Renal cortex interstitium (tissue), 15 donors: ENCODE measurements around the gene HBM. TPM values are rescaled to one million over a fixed set of nuclear protein-coding genes. Genes with fewer than 3 reads are reported as not detected.
"Not testable (repeated sequence)": the region's sequence is repeated elsewhere in the genome, so short reads cannot be mapped to it uniquely, and the experiment has no call there.

Experiments
- DNase-seq, 11 donors: peaks; one replicate each; pipeline ENCODE4 v3.0.0-alpha.2; 2013; ENCODE audit warnings: low read depth in 9 of 11, low spot score in 4 of 11; ENCODE audit errors: extremely low read depth in 1 of 11
- long read RNA-seq, 16 experiments: transcript quantifications; one replicate each; lab custom pipeline, GENCODE V29; 2026
- polyA plus RNA-seq, 3 donors: library from polyadenylated mRNA; unstranded; fragments of 120-200 nt; gene quantifications; one replicate each; pipeline ENCODE4 v1.2.1, GENCODE V29; 2013; ENCODE audit not compliant: insufficient read length in 3 of 3

The HBM gene
- polyA plus RNA-seq: 1 to 10 TPM; 5.0 to 5.2 (median 5.0) TPM
- long read RNA-seq, donor 1, transcript HBM-201 (3 exons, 506 nt): major isoform, 7 of 7 reads
- long read RNA-seq, donor 1, partial matches to known transcripts: 0 of 7 reads
- long read RNA-seq, donor 1, other reads (novel, unspliced or antisense): 0 of 7 reads
- long read RNA-seq, donor 2, transcript HBM-201 (3 exons, 506 nt): major isoform, 11 of 22 reads
- long read RNA-seq, donor 2, partial matches to known transcripts: 11 of 22 reads
- long read RNA-seq, donor 2, other reads (novel, unspliced or antisense): 0 of 22 reads
- long read RNA-seq, donor 3, transcript HBM-201 (3 exons, 506 nt): major isoform, 13 of 13 reads
- long read RNA-seq, donor 3, partial matches to known transcripts: 0 of 13 reads
- long read RNA-seq, donor 3, other reads (novel, unspliced or antisense): 0 of 13 reads
- long read RNA-seq, donor 4, transcript HBM-201 (3 exons, 506 nt): major isoform, 7 of 7 reads
- long read RNA-seq, donor 4, partial matches to known transcripts: 0 of 7 reads
- long read RNA-seq, donor 4, other reads (novel, unspliced or antisense): 0 of 7 reads
- long read RNA-seq, donor 5: 0 reads
- long read RNA-seq, donor 6, partial matches to known transcripts: 0 of 3 reads
- long read RNA-seq, donor 6, other reads (novel, unspliced or antisense): 0 of 3 reads
- long read RNA-seq, donor 7, transcript HBM-201 (3 exons, 506 nt): major isoform, 6 of 6 reads
- long read RNA-seq, donor 7, partial matches to known transcripts: 0 of 6 reads
- long read RNA-seq, donor 7, other reads (novel, unspliced or antisense): 0 of 6 reads
- long read RNA-seq, donor 8: 0 reads
- long read RNA-seq, donor 9, transcript HBM-201 (3 exons, 506 nt): major isoform, 7 of 7 reads
- long read RNA-seq, donor 9, partial matches to known transcripts: 0 of 7 reads
- long read RNA-seq, donor 9, other reads (novel, unspliced or antisense): 0 of 7 reads
- long read RNA-seq, donor 10, transcript HBM-201 (3 exons, 506 nt): major isoform, 9 of 9 reads
- long read RNA-seq, donor 10, partial matches to known transcripts: 0 of 9 reads
- long read RNA-seq, donor 10, other reads (novel, unspliced or antisense): 0 of 9 reads
- long read RNA-seq, donor 11, partial matches to known transcripts: 0 of 4 reads
- long read RNA-seq, donor 11, other reads (novel, unspliced or antisense): 0 of 4 reads
- long read RNA-seq, donor 12, partial matches to known transcripts: 0 of 3 reads
- long read RNA-seq, donor 12, other reads (novel, unspliced or antisense): 0 of 3 reads
- long read RNA-seq, donor 13: 0 reads
- long read RNA-seq, donor 14, transcript HBM-201 (3 exons, 506 nt): major isoform, 10 of 10 reads
- long read RNA-seq, donor 14, partial matches to known transcripts: 0 of 10 reads
- long read RNA-seq, donor 14, other reads (novel, unspliced or antisense): 0 of 10 reads
- long read RNA-seq, donor 15, transcript HBM-201 (3 exons, 506 nt): major isoform, 9 of 9 reads
- long read RNA-seq, donor 15, partial matches to known transcripts: 0 of 9 reads
- long read RNA-seq, donor 15, other reads (novel, unspliced or antisense): 0 of 9 reads
- long read RNA-seq, donor 16, transcript HBM-201 (3 exons, 506 nt): major isoform, 10 of 10 reads
- long read RNA-seq, donor 16, partial matches to known transcripts: 0 of 10 reads
- long read RNA-seq, donor 16, other reads (novel, unspliced or antisense): 0 of 10 reads

DNA sequence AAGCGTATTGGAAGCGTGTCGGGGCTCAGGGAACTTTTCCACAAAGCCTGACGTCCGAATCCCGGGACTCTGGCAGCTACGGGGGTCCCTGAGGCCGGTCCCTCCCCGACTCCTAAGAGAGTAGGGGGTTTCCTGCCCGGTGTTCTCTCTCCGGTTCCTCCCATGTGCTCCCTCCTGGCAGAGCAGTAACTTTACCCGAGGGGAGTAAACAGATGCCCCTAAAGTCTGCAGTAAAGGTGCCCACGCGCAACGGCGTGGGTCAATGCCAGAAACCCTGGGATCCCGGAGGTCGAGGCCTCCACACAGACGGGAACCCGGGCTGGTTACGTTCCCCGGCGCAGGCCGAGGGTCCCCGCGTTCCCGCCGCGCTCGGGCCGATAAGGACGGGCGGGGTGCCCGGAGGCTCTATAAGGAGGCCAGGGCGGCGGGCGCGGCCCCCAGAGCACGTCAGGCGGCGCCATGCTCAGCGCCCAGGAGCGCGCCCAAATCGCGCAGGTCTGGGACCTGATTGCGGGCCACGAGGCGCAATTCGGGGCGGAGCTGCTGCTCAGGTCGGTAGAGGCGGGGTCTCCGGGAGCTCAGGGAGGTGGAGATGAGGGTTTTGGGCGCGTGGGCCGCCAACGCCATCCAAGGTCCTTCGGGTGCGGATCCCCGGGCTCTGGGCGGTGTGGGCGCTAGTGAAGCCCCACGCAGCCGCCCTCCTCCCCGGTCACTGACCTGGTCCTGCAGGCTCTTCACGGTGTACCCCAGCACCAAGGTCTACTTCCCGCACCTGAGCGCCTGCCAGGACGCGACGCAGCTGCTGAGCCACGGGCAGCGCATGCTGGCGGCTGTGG lies at the start of gene HBM:
TSS of gene HBM (plus strand) at position 440 of the 836 bp plus-strand sequence. CDS start at position 460, 20 bp downstream.
- no peak for DNase-seq

- DNase-seq: no peak
Observed at GRCh38 chr16:116015-116414, 49.8 kb upstream of the HBM start.

- peak in 5 of 11 donors; percentile 37 to 62 (median 49) for DNase-seq
Observed at GRCh38 chr16:117379-118365, 48.1 kb upstream of the HBM start.

- DNase-seq: no peak
Observed at GRCh38 chr16:118857-119256, 46.9 kb upstream of the HBM start.

DNA sequence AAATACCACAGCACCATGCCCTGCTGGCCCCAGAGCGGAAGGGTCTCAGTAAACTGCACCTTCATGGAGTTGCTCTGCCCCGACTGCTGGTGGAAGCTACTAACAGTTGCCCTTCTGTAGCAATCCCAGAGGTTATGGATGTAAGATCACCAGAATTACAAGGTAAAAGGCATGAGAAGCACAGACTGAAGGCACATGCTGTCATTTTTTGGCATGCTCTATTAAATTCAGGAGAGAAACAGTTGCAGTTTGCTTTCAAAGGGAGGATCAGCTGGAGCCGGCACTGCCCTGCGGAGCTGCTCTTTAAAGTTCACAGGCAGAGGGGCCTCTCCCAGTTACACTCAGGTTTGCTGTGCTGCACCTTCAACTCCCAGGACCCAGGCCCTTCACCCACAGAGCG lies 46.5 kb upstream of the HBM start:
- DNase-seq: no peak

DNA sequence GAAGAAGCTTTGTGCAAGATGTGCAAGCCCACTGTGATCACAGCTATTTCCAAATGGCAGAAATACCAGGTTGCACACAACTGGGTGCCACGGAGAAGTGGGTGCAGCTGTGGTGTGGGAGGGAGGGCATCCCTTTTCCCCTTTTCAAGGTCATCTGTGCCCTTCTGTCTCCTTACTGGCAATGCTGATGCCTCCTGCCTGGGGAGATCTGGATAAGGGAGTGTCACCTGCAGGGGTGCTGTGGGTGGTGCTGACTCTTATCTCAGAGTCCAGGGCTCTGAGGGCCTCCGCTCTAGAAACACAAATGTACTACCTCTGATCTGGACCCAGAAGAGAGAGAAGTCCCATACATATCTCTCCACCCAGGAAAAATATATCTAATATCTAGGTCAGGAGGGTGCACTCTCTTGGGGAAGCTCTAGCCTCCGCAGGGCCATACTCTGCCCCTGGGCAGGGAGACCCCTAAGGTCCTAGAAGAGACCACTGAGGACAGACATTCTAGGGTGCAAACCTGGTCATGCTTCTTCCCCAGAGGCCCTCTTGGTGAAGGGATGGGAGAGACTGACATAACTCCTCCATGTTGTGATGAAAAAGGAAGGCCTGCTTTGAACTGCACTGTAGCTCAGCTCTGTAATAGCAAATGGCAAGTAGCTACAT lies 45.8 kb upstream of the HBM start:
- no peak for DNase-seq

DNA sequence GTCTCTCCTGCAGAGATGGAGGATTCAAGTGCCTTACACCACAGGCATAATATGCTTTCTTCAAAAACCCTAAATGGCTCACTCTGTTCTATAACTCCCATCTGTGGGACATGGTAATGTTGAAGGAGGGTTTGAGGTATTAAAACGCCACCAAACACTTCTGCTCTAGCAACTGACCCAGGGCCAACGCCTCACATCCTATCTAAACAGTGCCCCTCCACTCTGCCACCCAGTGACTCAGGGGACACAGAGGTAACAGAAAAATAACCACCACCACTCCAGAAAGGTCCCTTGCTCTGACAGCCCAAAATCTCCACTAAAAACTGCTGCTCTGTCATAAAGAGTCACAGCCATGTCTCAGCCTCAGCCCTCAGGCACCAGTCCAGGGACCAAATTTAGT lies 45.0 kb upstream of the HBM start:
- no peak for DNase-seq

DNA sequence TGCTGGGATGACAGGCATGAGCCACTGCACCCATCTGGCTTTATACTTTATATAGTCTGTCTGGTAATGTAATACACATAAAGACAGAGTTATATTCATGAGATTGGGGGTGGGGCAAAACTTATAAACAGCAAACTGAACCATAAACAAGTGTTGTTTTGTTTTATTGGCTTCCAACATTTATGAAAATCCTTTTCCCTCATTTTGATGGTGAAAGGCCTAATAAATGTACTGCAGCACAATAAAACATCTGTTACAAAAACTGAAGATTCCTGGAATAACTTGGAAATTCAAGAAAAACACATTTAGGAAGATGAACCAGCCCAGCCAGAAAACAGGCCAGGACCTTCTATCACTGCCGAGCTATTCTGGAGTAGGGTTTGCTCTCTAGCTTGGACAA lies 43.4 kb upstream of the HBM start:
- no peak for DNase-seq

GRCh38 chr16:123558-124350 lies 42.0 kb upstream of the HBM start:
- DNase-seq: not testable (repeated sequence)

DNA sequence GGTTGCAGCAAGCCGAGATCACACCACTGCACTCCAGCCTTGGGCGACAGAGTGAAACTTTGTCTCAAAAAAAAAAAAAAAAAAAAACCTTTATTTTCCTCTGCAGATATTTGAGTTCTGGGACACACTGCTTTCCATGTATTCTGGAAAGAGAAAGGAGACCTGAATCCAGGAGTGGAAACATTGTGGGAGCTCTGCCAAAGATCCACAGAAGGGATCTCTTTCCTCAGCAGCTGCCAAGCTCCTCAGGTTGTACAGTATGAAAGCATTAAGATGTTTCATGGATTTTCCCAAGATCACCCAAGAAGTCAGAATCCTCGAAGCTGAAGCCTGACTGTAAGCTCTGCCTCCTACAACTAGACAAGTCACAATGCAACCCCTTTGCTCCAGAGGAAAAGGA lies 40.8 kb upstream of the HBM start:
- no peak for DNase-seq

- DNase-seq: no peak
Observed at GRCh38 chr16:129075-129474, 36.7 kb upstream of the HBM start.

- no peak for DNase-seq
Observed at GRCh38 chr16:130533-131173, 35.1 kb upstream of the HBM start.

GRCh38 chr16:132120-132519 lies 33.7 kb upstream of the HBM start:
- no peak for DNase-seq

DNA sequence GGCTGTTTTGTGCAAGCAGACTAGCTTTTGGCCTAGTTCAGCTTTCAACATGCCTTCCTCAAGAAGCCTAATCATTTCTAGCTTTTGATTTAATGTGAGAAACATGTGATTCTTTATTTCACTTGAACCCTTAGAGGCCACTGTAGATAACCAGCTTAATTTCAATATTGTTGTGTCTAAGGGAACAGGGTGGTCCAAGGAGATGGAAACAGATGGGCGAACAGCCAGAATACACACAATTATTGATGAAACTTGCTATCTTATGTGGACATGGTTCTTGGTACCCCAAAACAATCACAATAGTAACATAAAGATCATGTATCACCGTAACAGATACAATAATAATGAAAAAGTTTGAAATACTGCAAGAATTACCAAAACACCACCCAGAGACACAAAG lies 32.1 kb upstream of the HBM start:
- no peak for DNase-seq

DNA sequence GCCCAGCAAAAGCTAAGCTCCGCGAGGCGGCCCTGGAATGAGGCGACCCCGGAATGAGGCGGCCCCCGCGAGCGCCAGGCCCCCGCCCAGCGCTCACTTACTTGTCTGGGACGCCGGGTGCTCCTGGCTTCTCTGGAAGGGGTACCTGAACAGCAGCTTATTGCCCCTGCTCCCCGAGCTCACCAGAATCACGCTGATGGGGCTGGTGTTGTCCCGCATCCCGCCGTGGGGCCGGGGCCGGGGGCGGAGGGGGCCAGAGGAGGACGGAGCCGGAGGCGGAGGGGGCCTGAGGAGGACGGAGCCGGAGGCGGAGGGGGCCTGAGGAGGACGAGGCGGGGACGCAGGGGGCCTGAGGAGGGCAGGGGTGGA lies 27.7 kb upstream of the HBM start:
- DNase-seq: peak in 2 of 11 donors; percentile 13 to 28
